WTC11 (cell line): ENCODE results near the gene USP43. TPM values are rescaled to one million over a fixed set of nuclear protein-coding genes. Genes with fewer than 3 reads are reported as not detected.

Experiments
- ATAC-seq: fragments of 200-7000 bp; cut with Tn5 transposase; 2 replicates; pipeline ENCODE4 v1.10.0; 2021; ENCODE audit warnings: mild to moderate bottlenecking, moderate library complexity
- CTCF ChIA-PET: fragments of 300-600 bp; sonication (Branson Sonifier 250); formaldehyde crosslinking; loops from one replicate; lab custom pipeline; 2021; ENCODE audit warnings: antibody characterized with exemption; lab: Charles Lee
- POLR2A ChIA-PET: fragments of 350-600 bp; sonication (Branson Sonifier 250); formaldehyde crosslinking; loops from one replicate; lab custom pipeline; 2021; ENCODE audit warnings: antibody characterized with exemption; lab: Charles Lee
- DNase-seq: peaks from one replicate; pipeline ENCODE4 v3.0.0; 2021; ENCODE audit warnings: low spot score
- H3K27ac Mint-ChIP-seq: 2 replicates; pipeline ENCODE4 v1.8.0; 2021; ENCODE audit warnings: mixed read lengths
- H3K27me3 Mint-ChIP-seq: 2 replicates; pipeline ENCODE4 v1.8.0; 2021; ENCODE audit warnings: low read depth, mild to moderate bottlenecking, moderate library complexity, mixed read lengths
- H3K36me3 Mint-ChIP-seq: 2 replicates; pipeline ENCODE4 v1.8.0; 2021; ENCODE audit warnings: mixed read lengths
- H3K4me1 Mint-ChIP-seq: 2 replicates; pipeline ENCODE4 v1.8.0; 2022; ENCODE audit warnings: mixed read lengths
- H3K4me3 Mint-ChIP-seq: 2 replicates; pipeline ENCODE4 v1.8.0; 2021; ENCODE audit warnings: mild to moderate bottlenecking, moderate library complexity, mixed read lengths
- H3K9me3 Mint-ChIP-seq: 2 replicates; pipeline ENCODE4 v1.8.0; 2021; ENCODE audit warnings: mixed read lengths
- AR ChIP-seq: fragments of 250-450 bp; sonication (Bioruptor Pico); IDR thresholded peaks from 2 replicates; pipeline ENCODE4 v1.9.0; 2021; ENCODE audit warnings: mild to moderate bottlenecking
- CDX4 ChIP-seq: fragments of 250-450 bp; sonication (Bioruptor Pico); IDR thresholded peaks from 2 replicates; pipeline ENCODE4 v1.9.0; 2021; ENCODE audit warnings: moderate library complexity, mild to moderate bottlenecking, inconsistent platforms, borderline replicate concordance
- CREM ChIP-seq: sonication (generic); formaldehyde crosslinking; IDR thresholded peaks from 2 replicates; pipeline ENCODE4 v1.8.1; 2022; ENCODE audit warnings: mild to moderate bottlenecking, missing genetic modification reagents, moderate library complexity
- EMX1 ChIP-seq: fragments of 250-450 bp; sonication (Bioruptor Pico); IDR thresholded peaks from 2 replicates; pipeline ENCODE4 v1.8.0; 2021; ENCODE audit warnings: mild to moderate bottlenecking
- FOXK1 ChIP-seq: sonication (generic); formaldehyde crosslinking; IDR thresholded peaks from 2 replicates; pipeline ENCODE4 v1.8.0; 2022; ENCODE audit warnings: mild to moderate bottlenecking, moderate library complexity, missing genetic modification reagents
- MXD4 ChIP-seq: fragments of 250-450 bp; sonication (Bioruptor Pico); IDR thresholded peaks from 2 replicates; pipeline ENCODE4 v1.8.0; 2021; ENCODE audit warnings: mild to moderate bottlenecking, moderate library complexity, borderline replicate concordance
- NFATC4 ChIP-seq: fragments of 250-450 bp; sonication (Bioruptor Pico); IDR thresholded peaks from 2 replicates; pipeline ENCODE4 v1.9.0; 2021; ENCODE audit warnings: mild to moderate bottlenecking
- NFE2L1 ChIP-seq: sonication (generic); formaldehyde crosslinking; IDR thresholded peaks from 2 replicates; pipeline ENCODE4 v1.8.1; 2023; ENCODE audit warnings: missing genetic modification reagents
- NR1H2 ChIP-seq: sonication (generic); formaldehyde crosslinking; IDR thresholded peaks from 2 replicates; pipeline ENCODE4 v1.9.0; 2021; ENCODE audit warnings: mild to moderate bottlenecking, moderate library complexity, missing genetic modification reagents
- OVOL2 ChIP-seq: fragments of 250-450 bp; sonication (Bioruptor Pico); IDR thresholded peaks from 2 replicates; pipeline ENCODE4 v1.9.0; 2021; ENCODE audit warnings: mild to moderate bottlenecking, borderline replicate concordance
- PRDM15 ChIP-seq: sonication (generic); formaldehyde crosslinking; IDR thresholded peaks from 2 replicates; pipeline ENCODE4 v1.8.0; 2022; ENCODE audit warnings: missing genetic modification reagents
- PREB ChIP-seq: sonication (generic); formaldehyde crosslinking; IDR thresholded peaks from 2 replicates; pipeline ENCODE4 v1.8.1; 2022; ENCODE audit warnings: mild to moderate bottlenecking, missing genetic modification reagents, moderate library complexity, borderline replicate concordance
- TCF7 ChIP-seq: sonication (generic); formaldehyde crosslinking; IDR thresholded peaks from 2 replicates; pipeline ENCODE4 v1.8.0; 2022; ENCODE audit warnings: mild to moderate bottlenecking, low read depth, missing genetic modification reagents, moderate library complexity
- ZNF138 ChIP-seq: sonication (generic); formaldehyde crosslinking; conservative IDR thresholded peaks from 2 replicates; pipeline ENCODE4 v1.8.1; 2022; ENCODE audit warnings: mild to moderate bottlenecking, moderate library complexity, missing genetic modification reagents
- ZNF232 ChIP-seq: sonication (generic); formaldehyde crosslinking; IDR thresholded peaks from 2 replicates; pipeline ENCODE4 v1.8.0; 2022; ENCODE audit warnings: mild to moderate bottlenecking, missing genetic modification reagents
- ZNF263 ChIP-seq: sonication (generic); formaldehyde crosslinking; IDR thresholded peaks from 2 replicates; pipeline ENCODE4 v1.8.1; 2022; ENCODE audit warnings: low read depth, mild to moderate bottlenecking, moderate library complexity, missing genetic modification reagents
- ZNF281 ChIP-seq: sonication (generic); formaldehyde crosslinking; IDR thresholded peaks from 2 replicates; pipeline ENCODE4 v1.8.0; 2023; ENCODE audit warnings: mild to moderate bottlenecking, missing genetic modification reagents
- ZNF317 ChIP-seq: sonication (generic); formaldehyde crosslinking; IDR thresholded peaks from 2 replicates; pipeline ENCODE4 v1.8.1; 2023; ENCODE audit warnings: low read depth, mild to moderate bottlenecking, moderate library complexity, missing genetic modification reagents, borderline replicate concordance
- ZNF416 ChIP-seq: fragments of 250-450 bp; sonication (Bioruptor Pico); IDR thresholded peaks from 2 replicates; pipeline ENCODE4 v1.9.0; 2021; ENCODE audit warnings: mild to moderate bottlenecking, inconsistent platforms
- ZNF671 ChIP-seq: fragments of 250-450 bp; sonication (Bioruptor Pico); IDR thresholded peaks from 2 replicates; pipeline ENCODE4 v1.8.0; 2021; ENCODE audit warnings: mild to moderate bottlenecking
- total RNA-seq: library from RNA; stranded (reverse); gene quantifications from 3 replicates; pipeline ENCODE4 v1.2.3, GENCODE V29; 2021
- TF ChIP-seq, protein P1 (sequence below): sonication (generic); formaldehyde crosslinking; IDR thresholded peaks from 2 replicates; pipeline ENCODE4 v1.8.0; 2022; ENCODE audit warnings: mild to moderate bottlenecking, missing genetic modification reagents
- TF ChIP-seq, protein P2 (sequence below): sonication (generic); formaldehyde crosslinking; IDR thresholded peaks from 2 replicates; pipeline ENCODE4 v1.8.1; 2023; ENCODE audit warnings: mild to moderate bottlenecking, missing genetic modification reagents, moderate library complexity

The USP43 gene
- total RNA-seq, 1 experiment from 2014 or later = 8.6 TPM

DNA sequence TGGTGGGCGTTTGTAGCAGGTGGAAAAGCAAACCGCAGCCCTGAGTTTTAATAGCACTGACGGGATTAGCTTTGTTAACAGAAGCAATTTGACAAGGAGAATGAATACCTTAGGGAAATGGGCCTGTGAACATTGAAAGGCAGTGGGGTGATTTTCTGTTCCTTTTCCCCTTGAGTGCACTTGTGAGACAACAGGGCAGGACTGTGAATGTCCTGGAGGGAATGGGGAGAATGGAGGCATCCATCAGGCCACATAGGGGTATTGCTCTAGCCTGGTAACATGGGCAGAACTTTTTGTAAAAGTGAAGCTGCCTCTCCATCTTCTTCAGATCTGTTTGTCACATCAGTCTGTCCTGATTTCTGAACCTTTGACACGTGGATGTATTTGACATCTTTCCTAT lies 26.2 kb downstream of the USP43 start:
- Mint-ChIP-seq H3K4me1 (peaks cover 33% of the 10 kb centered on the region), H3K27ac (no peak overlapping the region)
- DNase-seq = no peak

GRCh38 chr17:9672266-9672665 lies 26.9 kb downstream of the USP43 start:
- Mint-ChIP-seq H3K4me3 (no peak overlapping the region), H3K36me3 (no peaks in the 10 kb centered on the region), H3K4me1 (peaks cover 33% of the 10 kb centered on the region), H3K27ac (no peak overlapping the region), H3K9me3 (no peaks in the 10 kb centered on the region), H3K27me3 (no peaks in the 10 kb centered on the region)
- ATAC-seq (no peak), DNase-seq (no peak)
- POLR2A ChIA-PET = no interaction called here
- CTCF ChIA-PET = interaction anchor here (0.6 to 3.1 kb wide), 2 partner anchors 95 to 114 kb away, joined by 3 to 11 read pairs; partner anchors contain the start of gene CFAP52
- TF ChIP-seq, protein P1, sequence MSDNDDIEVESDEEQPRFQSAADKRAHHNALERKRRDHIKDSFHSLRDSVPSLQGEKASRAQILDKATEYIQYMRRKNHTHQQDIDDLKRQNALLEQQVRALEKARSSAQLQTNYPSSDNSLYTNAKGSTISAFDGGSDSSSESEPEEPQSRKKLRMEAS (CRISPR knock-in tag) = no peak
- TF ChIP-seq PREB (CRISPR knock-in tag) (no peak), PRDM15 (CRISPR knock-in tag) (no peak), MXD4 (CRISPR knock-in tag) (no peak), ZNF138 (no peak), ZNF263 (no peak), NFE2L1 (CRISPR knock-in tag) (no peak), ZNF281 (CRISPR knock-in tag) (no peak), NFATC4 (no peak), TCF7 (no peak), NR1H2 (no peak)
- TF ChIP-seq, protein P2, sequence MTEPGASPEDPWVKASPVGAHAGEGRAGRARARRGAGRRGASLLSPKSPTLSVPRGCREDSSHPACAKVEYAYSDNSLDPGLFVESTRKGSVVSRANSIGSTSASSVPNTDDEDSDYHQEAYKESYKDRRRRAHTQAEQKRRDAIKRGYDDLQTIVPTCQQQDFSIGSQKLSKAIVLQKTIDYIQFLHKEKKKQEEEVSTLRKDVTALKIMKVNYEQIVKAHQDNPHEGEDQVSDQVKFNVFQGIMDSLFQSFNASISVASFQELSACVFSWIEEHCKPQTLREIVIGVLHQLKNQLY (CRISPR knock-in tag) = no peak

More for the DNA sequence above, 26.2 kb downstream of the USP43 start:
- Mint-ChIP-seq H3K36me3 (peaks cover 5% of the 10 kb centered on the region), H3K27me3 (no peaks in the 10 kb centered on the region), H3K9me3 (no peaks in the 10 kb centered on the region), H3K4me3 (no peak overlapping the region)
- ATAC-seq = no peak
- ChIA-PET POLR2A (no interaction called here), CTCF (interaction anchor here (0.6 to 3.1 kb wide), 2 partner anchors 94 to 113 kb away, joined by 3 to 11 read pairs; partner anchors contain the start of gene CFAP52)
- no peak for TF ChIP-seq ZNF232 (CRISPR knock-in tag)
- no peak for TF ChIP-seq ZNF671 (CRISPR knock-in tag)
- no peak for TF ChIP-seq OVOL2
- TF ChIP-seq EMX1 (CRISPR knock-in tag) = no peak
- no peak for TF ChIP-seq ZNF263
- no peak for TF ChIP-seq FOXK1 (CRISPR knock-in tag)
- TF ChIP-seq CDX4 = no peak
- no peak for TF ChIP-seq ZNF416 (CRISPR knock-in tag)
- no peak for TF ChIP-seq CREM (CRISPR knock-in tag)
- TF ChIP-seq, protein P1 (CRISPR knock-in tag) = no peak
- no peak for TF ChIP-seq ZNF317 (CRISPR knock-in tag)
- TF ChIP-seq AR (CRISPR knock-in tag) = no peak
- TF ChIP-seq MXD4 (CRISPR knock-in tag) = no peak
